GM18507 (cell line): Measurements from ENCODE around the gene SELENOO.
A peak's percentile ranks its signal among the peaks of the same experiment; 100 is the strongest.

Experiments used
- DNase-seq: peaks from one replicate; pipeline ENCODE4 v3.0.0; 2011; ENCODE audit warnings: low read depth; ENCODE audit not compliant: insufficient read length; ENCODE audit errors: extremely low spot score
- FAIRE-seq: peaks from 2 replicates; lab custom pipeline; 2011; peaks lifted over from hg19 to GRCh38; lab: Jason Lieb, UNC

SELENOO gene

DNA sequence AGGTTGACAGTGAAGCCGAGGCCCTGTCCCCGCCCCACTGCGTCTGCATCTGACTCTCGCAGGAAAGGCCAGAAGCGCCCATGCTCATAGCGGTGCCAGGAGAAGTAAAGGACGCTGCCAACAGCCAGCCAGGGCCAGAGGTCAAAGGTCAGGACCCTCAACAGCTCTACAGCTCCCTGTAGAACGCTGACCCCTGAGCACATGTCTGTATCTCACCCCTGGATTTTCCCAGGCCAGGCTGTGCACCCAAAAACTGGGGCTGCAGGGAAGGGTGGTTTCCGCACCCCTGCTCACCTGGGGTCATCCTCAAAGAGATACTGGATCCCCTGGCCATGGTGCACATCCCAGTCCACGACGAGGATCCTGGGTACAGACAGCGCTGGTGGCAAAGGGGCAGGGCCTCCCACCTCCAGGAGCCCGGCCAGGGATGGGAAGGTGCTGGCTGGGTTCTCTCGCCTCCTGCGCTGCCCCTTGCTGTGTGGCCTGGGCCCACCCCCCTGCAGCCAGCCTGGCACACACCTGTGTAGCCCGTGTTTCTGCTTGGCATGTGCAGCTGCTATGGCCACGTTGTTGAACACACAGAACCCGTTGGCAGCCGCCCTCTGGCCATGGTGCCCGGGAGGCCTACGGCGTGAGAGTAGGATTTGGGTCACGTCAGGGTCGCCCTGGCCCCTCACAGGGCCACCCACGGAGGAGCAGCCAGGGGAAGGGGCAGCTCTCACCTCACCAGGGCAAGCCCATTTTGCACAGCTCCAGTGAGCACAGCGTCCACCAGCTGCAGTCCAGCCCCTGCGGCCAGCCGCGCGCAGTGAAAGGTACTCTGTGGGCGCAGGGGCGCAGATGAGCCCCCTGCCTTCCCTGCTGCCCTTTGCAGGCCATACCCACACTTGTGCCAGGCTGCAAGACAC lies 48.8 kb downstream of the SELENOO start:
- FAIRE-seq: no peak

DNA sequence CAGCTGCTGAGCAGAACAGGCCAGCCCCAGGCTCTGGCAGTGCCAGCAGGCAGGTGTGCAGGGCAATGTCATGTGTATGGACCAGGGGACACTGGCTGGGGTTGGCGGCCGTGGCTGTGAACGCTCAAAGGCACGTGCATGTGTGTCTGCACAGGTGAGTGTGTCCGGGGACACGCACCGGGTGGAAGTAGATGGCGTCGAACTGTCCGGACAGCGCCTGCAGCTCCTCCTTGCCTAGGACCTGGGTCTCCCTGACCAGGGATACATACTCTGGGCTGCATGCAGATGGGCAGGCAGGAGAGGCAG lies 49.4 kb downstream of the SELENOO start:
- DNase-seq (no peak), FAIRE-seq (no peak)

More for the DNA sequence above, 48.8 kb downstream of the SELENOO start:
- no peak for DNase-seq

DNA sequence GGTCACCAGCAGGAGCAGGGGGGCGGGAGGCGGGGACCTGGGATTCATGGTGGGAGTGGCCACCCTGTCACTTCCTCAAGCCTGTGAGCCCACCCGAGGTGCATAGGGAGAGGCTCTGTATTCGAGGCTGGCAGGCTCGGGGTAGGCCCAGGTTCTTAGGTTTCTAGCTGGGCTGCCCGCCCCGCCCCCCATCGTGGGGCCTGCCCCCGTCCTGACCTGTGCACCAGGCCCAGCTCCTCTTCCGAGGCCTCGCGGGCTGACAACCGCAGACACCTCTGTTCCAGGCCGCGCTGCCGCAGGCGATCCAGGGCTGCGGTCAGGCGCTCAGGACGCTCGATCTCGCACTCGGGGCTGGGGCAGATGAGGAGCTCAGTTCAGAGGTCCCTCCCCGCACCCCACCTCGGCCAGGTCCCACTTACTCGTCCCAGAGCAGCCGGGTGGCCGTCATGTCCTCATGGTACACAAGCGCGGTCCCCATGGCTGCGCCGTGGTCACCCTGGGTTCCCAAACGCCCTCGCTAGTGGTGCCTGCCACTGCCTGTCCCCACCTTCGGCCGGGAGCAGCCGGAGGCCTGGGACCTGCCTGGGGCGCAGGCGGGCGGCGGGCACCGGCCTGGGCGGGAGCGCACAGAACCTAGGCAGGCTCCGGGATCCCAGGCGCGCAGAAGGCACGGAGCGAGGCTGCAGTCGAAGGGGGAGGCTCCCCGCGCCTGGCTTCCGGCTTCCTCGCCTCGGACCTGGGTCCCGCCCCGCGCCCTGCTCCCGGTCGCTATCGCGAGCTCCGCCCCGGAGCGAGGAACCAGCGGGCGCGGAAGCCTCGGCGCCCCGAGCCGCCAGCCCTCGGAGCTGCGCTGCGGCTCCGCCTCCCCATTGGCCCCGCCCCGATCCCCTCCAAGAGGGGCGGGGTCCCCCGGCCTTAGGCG lies 50.0 kb downstream of the SELENOO start, which contains the start of gene HDAC10:
TSS of gene HDAC10 (minus strand) at position 711 of the 922 bp plus-strand sequence. CDS start at position 478, 233 bp downstream.
- peak; percentile 89 for FAIRE-seq

DNA sequence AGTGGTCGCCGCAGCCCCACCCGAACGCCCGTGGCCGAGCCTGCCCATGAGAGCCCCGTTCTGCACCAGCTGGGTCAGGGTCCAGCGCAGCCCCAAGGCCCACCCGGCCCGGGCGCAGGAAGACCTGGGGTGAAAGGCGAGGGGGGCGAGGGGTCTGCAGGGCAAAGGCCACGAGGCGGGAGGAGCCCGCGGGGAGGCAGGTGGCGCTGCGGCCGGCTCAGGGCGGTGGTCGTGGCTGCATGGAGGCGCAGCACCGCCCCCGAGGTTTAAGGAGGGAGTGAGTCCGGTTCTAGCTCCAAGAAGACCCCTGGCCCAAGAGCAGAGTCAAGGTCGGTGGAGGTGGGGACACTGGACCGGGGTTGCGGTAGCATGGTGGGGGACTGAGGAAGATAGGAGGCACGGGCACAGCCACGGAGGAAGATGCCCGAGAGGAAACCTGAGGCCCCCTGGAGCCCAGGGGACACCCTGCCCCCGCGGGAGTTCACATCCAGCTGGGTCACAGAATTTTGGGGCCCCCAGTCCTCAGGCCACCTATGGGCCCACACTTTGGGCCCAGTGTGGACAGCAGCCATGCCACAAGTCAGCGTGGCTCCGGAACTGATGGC lies 50.8 kb downstream of the SELENOO start:
- no peak for FAIRE-seq
- DNase-seq: no peak

More for the DNA sequence above, 50.0 kb downstream of the SELENOO start, which contains the start of gene HDAC10:
- peak; percentile 78 for DNase-seq

DNA sequence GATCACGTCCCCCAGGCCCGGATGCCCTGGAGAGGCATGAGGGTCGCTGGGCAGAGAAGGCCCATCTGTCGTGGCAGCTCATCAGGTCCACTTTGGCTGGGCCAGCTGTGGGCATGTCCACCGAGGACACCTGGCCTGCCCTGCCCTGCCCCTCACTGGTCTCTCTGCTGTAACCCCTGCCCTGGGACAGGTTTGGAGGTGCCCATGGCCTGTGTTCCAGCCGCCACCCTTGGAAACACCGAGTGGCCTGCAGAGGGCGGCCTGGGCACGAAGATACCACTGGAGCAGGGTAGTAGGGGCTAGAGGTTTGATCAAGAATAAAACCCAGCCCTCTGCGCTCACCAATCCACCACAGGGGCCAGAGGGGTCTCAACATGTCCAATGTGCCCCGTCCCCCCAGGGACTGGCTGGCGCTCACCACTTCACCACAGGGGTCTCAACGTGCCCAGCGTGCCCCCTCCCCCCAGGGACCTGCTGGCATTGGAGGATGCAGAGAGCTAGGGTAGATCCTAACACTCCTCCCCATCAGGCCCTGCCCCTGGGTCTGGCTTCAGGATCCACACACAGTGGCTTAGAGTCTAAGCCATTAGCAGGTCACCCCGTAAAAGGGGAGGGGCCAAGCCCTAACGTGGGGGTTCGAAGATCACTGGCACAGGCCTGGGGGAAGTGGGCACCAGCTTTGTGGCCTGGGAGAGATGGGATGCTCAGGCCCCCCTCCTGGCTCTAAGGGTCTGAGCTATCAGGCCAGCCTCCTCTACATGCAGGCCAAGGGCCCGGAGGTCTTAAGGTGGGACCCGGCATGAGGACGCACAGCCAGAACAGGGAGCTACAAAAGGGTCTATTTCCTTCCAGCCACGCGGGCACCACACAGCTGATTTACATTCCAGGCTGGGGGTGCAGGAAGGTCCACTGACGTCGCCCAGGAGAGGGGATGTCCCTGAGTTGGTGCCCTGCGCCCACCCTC lies 51.6 kb downstream of the SELENOO start:
- peak; percentile 80 for FAIRE-seq
- DNase-seq: no peak

- FAIRE-seq (no peak), DNase-seq (no peak)
These were observed 52.5 kb downstream of the SELENOO start for GRCh38 chr22:50253046-50253915.

DNA sequence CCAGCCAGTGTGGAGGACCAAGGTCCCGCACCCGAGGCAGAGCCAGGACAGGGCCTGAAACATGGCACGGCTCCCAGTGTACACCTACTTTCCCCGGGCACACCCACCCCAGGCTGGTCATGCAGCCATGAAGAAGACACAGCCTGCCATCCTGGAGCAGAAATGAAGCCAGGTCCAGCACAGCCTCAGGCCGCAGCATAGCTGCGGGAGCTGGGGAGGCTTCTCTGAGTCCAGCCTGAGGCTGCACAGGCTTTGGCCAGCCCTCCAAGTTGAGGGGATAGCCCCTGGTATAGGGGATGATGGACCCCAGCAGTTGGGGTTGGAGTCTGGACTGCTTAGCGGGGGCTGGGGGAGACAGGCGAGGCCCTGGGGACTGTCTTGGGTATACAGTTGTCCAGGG lies 53.1 kb downstream of the SELENOO start:
- FAIRE-seq: no peak
- no peak for DNase-seq

DNA sequence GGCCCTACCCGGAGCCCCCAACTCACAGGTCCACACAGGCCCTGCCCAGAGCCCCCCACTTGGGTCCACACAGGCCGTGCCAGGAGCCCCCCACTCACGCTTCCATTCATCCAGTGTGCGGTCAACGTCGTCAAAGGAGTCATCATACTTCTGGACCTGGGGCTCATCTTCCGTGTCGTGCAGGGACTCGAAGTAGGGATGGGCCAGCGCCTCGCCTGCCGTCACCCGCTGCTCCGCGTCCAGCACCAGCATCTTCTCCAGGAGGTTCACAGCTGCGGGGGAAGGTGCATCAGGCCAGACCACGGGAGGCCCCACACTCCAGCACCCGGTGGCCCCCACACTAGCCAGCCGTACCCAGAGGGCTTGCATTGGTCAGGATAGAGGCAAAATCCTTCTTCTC lies 54.3 kb downstream of the SELENOO start:
- DNase-seq: no peak
- no peak for FAIRE-seq

DNA sequence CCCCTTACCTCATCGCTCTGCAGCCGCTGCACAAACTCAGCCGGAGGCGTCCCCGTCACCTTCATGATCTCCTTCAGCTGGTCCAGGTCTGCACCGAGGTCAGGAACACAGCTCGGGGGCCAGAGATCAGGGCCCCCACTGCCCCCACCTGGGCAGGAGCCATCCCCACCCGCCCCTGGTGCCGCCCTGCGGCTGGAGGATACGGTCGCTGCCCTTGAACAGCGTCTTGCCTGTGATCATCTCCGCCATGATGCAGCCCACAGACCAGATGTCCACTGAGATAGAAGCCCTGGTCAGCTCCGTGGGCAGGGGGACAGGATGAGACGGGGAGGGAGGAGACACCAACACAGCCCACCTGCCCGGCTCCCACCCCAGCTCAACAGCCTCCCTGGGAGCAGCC lies 54.8 kb downstream of the SELENOO start:
- DNase-seq (no peak), FAIRE-seq (no peak)

GRCh38 chr22:50256258-50256862 lies 55.5 kb downstream of the SELENOO start:
- FAIRE-seq: no peak
- DNase-seq: no peak

DNA sequence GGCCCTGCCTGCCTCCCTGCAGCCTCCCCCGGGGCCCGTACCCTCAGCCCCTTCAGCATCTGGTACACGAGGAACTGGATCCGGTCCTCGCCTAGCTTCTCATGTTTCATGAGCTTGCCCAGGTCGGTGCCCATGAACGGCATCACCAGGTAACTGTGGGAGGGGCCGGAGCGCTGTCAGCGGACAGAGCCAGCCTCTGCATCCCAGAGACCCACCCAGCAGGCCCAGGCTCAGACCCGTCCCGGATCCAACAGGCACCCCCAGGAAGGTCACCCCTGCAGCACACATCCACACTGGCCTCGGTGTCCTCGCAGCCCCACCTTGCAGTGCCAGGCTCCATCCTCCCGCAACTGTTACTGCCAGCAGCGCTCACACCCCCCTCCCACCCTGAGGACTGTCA lies 56.2 kb downstream of the SELENOO start:
- DNase-seq: no peak
- FAIRE-seq: no peak

DNA sequence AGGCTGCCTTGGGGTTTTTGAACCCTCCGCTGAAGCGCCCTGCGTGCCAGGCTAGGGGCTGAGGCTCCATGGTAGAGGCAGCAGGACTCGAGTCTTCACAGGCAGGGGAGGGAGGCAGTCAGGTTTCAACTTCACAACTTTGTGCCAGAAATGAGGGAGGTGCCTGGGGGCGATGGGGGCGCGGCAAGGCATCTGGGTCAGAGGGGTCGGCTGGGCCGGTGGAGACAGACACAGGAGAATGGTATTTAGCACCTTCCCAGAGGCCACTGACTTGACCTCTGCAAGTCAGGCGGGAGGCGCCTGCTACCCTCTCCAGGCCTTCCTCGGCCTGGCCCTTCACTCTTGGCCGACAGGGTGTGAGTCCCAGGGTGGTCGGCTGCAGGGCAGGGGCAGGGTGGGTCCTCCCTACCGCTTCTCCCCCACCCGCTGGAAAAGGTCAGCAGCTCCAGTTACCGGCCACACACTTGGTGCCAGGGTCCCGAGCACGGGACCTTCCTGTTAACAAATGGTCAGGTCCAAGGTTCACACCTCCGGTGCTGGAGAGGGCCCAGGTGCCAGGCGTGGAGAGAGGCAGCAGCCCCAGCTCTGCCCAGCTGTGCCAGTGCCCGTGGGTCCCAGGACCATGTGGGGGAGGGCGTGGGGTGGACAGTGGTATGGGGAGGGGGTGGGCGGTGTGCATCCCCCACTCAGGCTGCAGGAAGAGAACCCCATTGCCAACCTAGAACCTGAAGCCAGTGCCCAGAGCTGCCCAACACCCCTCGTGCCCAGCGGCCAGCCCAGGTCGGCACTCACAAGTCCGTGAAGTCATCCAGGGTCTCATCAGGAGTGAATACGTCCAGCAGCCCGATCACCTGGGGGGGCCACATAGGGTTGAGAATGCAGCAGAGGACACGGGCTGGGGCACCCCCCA lies 56.9 kb downstream of the SELENOO start:
- DNase-seq (no peak), FAIRE-seq (no peak)

GRCh38 chr22:50258361-50259292 lies 57.8 kb downstream of the SELENOO start:
- FAIRE-seq: no peak

DNA sequence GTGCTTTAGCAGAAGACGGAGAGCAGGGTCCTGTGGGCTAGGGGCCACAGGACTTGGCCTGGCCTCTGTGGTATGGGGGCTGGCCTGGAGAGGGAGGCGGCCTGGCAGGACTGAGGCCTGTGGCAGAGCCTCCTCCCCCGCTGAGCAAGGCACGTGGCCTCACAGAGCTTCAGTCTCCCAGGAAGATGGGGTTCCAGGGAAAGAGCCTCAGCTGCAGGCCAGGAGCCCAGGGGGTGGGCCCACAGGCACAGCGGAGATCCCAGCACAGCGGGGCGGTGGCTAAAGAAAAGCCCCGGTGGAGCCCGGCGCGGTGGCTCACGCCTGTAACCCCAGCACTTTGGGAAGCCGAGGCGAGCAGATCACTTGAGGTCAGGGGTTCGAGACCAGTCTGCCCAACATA lies 58.5 kb downstream of the SELENOO start:
- DNase-seq (no peak), FAIRE-seq (no peak)

More at GRCh38 chr22:50258361-50259292, 57.8 kb downstream of the SELENOO start:
- DNase-seq: no peak

- FAIRE-seq (no peak), DNase-seq (no peak)
These were observed 59.6 kb downstream of the SELENOO start for GRCh38 chr22:50260434-50260800.
